ENCODE data around the gene PYGB.

DNA sequence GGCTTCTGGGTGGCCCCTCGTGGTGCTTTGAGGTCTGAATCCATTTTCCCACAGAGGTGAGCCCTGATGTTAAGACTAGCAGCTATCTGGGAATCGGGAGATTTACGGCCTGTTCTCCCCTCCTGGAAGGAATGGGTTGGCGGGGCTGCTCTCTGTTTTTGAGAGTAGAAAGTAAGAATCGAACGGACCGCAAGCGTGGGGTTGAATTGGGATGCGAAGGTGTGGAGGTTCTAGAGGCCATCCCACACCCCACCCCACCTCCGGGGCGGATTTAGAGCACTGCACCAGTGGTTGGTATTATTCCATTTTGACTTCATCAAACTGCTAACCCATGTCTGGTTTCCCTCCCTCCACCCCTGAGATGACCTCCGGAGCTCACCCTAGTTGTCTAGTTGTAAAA is 11.5 kb downstream of the PYGB start:
- TF ChIP-seq CTCF (IDR thresholded peaks at IDR 0.05) (no peak), POLR2AphosphoS5 (IDR thresholded peaks at IDR 0.05; ENCODE audit: low read depth, low read length) (no peak)

All from Panc1 (cell line).